ENCODE measurements around the gene JADE3. TPM values are rescaled to one million over a fixed set of nuclear protein-coding genes. Genes with fewer than 3 reads are reported as not detected.
"Not testable (repeated sequence)": the region's sequence is repeated elsewhere in the genome, so short reads cannot be mapped to it uniquely, and the experiment has no call there.

JADE3 gene
- total RNA-seq, 5 donors from 2014 or later (not counting 1 experiment from before 2014, with no cell fraction given) = 0.21 to 1.3 (median 1.0) TPM

DNA sequence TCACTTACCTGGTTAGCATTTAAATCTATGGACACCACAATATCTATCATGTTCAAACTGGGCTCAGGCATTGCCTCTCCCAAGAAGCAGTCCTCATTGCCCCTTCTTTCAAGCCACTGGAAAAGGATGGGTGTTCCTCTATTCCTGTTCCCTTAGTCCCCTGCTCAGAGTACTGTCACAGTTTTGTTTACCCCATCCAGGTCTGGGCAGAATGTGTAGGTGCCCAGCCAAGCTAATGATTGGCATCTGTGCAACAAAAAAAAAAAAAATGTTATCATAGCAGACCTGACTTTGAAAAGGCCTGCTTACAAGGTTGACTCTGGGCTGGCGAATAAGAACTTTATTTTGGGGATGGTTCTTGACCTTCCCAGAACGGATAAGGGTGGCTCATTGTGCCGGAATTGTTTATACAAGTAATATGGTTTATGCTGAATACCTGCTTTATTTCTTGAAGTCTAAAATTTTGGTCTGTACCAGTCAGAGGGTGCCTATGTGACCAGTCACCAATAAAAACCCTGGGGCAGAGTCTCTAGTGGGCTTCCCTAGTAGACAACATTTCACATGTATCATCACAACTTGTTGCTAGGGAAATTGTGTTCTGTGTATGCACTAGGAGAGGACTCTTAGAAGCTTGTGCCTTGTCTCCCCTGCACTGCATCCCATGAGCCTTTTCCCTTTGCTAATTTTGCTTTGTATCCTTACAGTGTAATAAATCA, 47.9 kb downstream of the JADE3 start:
- Mint-ChIP-seq H3K9me3 (no peaks in the 10 kb centered on the region), H3K36me3 (no peaks in the 10 kb centered on the region), H3K27me3 (peaks cover 0 to 14% of the 10 kb centered on the region in 2 donors), H3K4me1 (no peaks in the 10 kb centered on the region), H3K27ac (no peak overlapping the region), H3K4me3 (no peak overlapping the region)
- no peak for DNase-seq
- no peaks in the 10 kb centered on the region for H3K36me3 ChIP-seq (ENCODE audit: control insufficient read depth in 2 of 2, extremely low read depth in 1 of 2, insufficient read depth in 1 of 2, low read length in 1 of 2)
- H3K27ac ChIP-seq (ENCODE audit: low read length) = no peak overlapping the region
- H3K9me3 ChIP-seq = no peaks in the 10 kb centered on the region
- H3K4me3 ChIP-seq (ENCODE audit: control insufficient read depth in 1 of 2, extremely low read depth in 1 of 2, low read length in 1 of 2) = no peak overlapping the region
- CTCF ChIA-PET = no interaction called here
- no peaks in the 10 kb centered on the region for H3K27me3 ChIP-seq (replicated peaks in 1 of 2; ENCODE audit: control insufficient read depth in 2 of 2, extremely low read depth in 1 of 2, insufficient read depth in 2 of 2, low read length in 1 of 2)
- POLR2A ChIA-PET = no interaction called here
- no peaks in the 10 kb centered on the region for H3K4me1 ChIP-seq (ENCODE audit: control insufficient read depth in 1 of 2, extremely low read depth in 1 of 2, insufficient read depth in 2 of 2, low read length in 2 of 2)
- ATAC-seq (replicated peaks in 1 of 4) = no peak
- WGBS (ENCODE audit: insufficient coverage) = no CpG with 5 or more reads among the region's 3 CpGs

GRCh38 chrX:46961097-46961496, 48.9 kb downstream of the JADE3 start:
- H3K9me3 Mint-ChIP-seq = no peaks in the 10 kb centered on the region
- Histone ChIP-seq H3K27ac (ENCODE audit: low read length) (no peak overlapping the region), H3K27me3 (replicated peaks in 1 of 2; ENCODE audit: control insufficient read depth in 2 of 2, extremely low read depth in 1 of 2, insufficient read depth in 2 of 2, low read length in 1 of 2) (no peaks in the 10 kb centered on the region), H3K9me3 (no peaks in the 10 kb centered on the region), H3K4me3 (ENCODE audit: control insufficient read depth in 1 of 2, extremely low read depth in 1 of 2, low read length in 1 of 2) (no peak overlapping the region), H3K4me1 (ENCODE audit: control insufficient read depth in 1 of 2, extremely low read depth in 1 of 2, insufficient read depth in 2 of 2, low read length in 2 of 2) (no peaks in the 10 kb centered on the region), H3K36me3 (ENCODE audit: control insufficient read depth in 2 of 2, extremely low read depth in 1 of 2, insufficient read depth in 1 of 2, low read length in 1 of 2) (no peaks in the 10 kb centered on the region)
- no peak for ATAC-seq (replicated peaks in 1 of 4)
- ChIA-PET POLR2A (no interaction called here), CTCF (no interaction called here)
- WGBS (ENCODE audit: insufficient coverage) = no CpG with 5 or more reads among the region's 3 CpGs
- no peaks in the 10 kb centered on the region for H3K36me3 Mint-ChIP-seq
- no peak for DNase-seq
- H3K4me1 Mint-ChIP-seq = no peaks in the 10 kb centered on the region
- no peak overlapping the region for H3K4me3 Mint-ChIP-seq
- H3K27me3 Mint-ChIP-seq = peaks cover 0 to 17% of the 10 kb centered on the region in 2 donors
- no peak overlapping the region for H3K27ac Mint-ChIP-seq

DNA sequence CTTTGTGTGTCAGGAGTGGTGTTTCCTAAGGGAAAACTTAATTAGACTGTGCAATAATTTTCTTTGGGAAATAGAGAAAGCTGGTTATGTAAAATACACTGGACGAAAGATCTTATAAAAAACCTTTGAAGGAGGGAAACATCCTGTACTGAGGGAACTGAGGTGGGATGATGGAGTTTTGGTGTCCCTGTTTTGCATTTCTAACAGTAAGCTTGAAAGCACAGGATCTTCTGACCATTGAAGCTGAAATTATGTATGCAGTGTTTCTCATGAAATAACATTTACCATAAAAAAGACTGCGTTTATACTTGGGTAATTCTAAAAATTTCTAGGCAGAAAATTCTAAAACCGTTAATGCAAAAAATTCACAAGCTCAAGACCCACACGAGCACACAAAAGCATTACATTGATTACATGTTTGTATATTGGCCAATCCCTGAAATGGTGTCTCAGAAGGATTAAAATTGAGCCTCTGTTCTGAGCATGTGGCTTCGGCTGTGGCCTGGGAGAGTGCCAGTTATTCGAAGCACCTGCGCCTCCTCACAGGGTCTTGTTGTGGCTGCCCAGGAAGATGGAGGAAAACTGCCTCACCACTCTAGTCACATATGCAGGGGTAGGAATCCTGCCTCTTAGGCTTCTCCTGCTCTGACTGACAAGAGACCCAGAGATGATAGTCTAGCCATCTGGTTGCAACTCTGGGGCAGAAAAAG, 49.5 kb downstream of the JADE3 start:
- no peak for ATAC-seq (replicated peaks in 1 of 4)

GRCh38 chrX:46965125-46965758, 53.0 kb downstream of the JADE3 start:
- no peaks in the 10 kb centered on the region for H3K36me3 Mint-ChIP-seq
- H3K4me3 ChIP-seq (ENCODE audit: control insufficient read depth in 1 of 2, extremely low read depth in 1 of 2, low read length in 1 of 2) = no peak overlapping the region
- no CpG with 5 or more reads among the region's 1 CpG for WGBS (ENCODE audit: insufficient coverage)
- H3K27me3 ChIP-seq (replicated peaks in 1 of 2; ENCODE audit: control insufficient read depth in 2 of 2, extremely low read depth in 1 of 2, insufficient read depth in 2 of 2, low read length in 1 of 2) = no peaks in the 10 kb centered on the region
- H3K9me3 Mint-ChIP-seq = no peaks in the 10 kb centered on the region
- ATAC-seq (replicated peaks in 1 of 4) (no peak), DNase-seq (no peak)
- H3K4me1 Mint-ChIP-seq = no peaks in the 10 kb centered on the region
- H3K9me3 ChIP-seq = no peaks in the 10 kb centered on the region
- H3K27ac ChIP-seq (ENCODE audit: low read length) = no peak overlapping the region
- H3K36me3 ChIP-seq (ENCODE audit: control insufficient read depth in 2 of 2, extremely low read depth in 1 of 2, insufficient read depth in 1 of 2, low read length in 1 of 2) = no peaks in the 10 kb centered on the region
- H3K4me3 Mint-ChIP-seq = no peak overlapping the region
- H3K27ac Mint-ChIP-seq = no peak overlapping the region
- ChIA-PET POLR2A (no interaction called here), CTCF (no interaction called here)
- peaks cover 8 to 28% of the 10 kb centered on the region in 2 donors for H3K27me3 Mint-ChIP-seq
- no peaks in the 10 kb centered on the region for H3K4me1 ChIP-seq (ENCODE audit: control insufficient read depth in 1 of 2, extremely low read depth in 1 of 2, insufficient read depth in 2 of 2, low read length in 2 of 2)

More for the DNA sequence above, 49.5 kb downstream of the JADE3 start:
- Histone ChIP-seq H3K4me1 (ENCODE audit: control insufficient read depth in 1 of 2, extremely low read depth in 1 of 2, insufficient read depth in 2 of 2, low read length in 2 of 2) (no peaks in the 10 kb centered on the region), H3K4me3 (ENCODE audit: control insufficient read depth in 1 of 2, extremely low read depth in 1 of 2, low read length in 1 of 2) (no peak overlapping the region), H3K36me3 (ENCODE audit: control insufficient read depth in 2 of 2, extremely low read depth in 1 of 2, insufficient read depth in 1 of 2, low read length in 1 of 2) (no peaks in the 10 kb centered on the region), H3K27ac (ENCODE audit: low read length) (no peak overlapping the region), H3K9me3 (no peaks in the 10 kb centered on the region), H3K27me3 (replicated peaks in 1 of 2; ENCODE audit: control insufficient read depth in 2 of 2, extremely low read depth in 1 of 2, insufficient read depth in 2 of 2, low read length in 1 of 2) (no peaks in the 10 kb centered on the region)
- POLR2A ChIA-PET = no interaction called here
- H3K4me1 Mint-ChIP-seq = no peaks in the 10 kb centered on the region
- 86% methylated on average over 3 of the region's 7 CpGs for WGBS (ENCODE audit: insufficient coverage)
- no peak for DNase-seq
- peaks cover 4 to 23% of the 10 kb centered on the region in 2 donors for H3K27me3 Mint-ChIP-seq
- H3K27ac Mint-ChIP-seq = no peak overlapping the region
- H3K36me3 Mint-ChIP-seq = no peaks in the 10 kb centered on the region
- no peaks in the 10 kb centered on the region for H3K9me3 Mint-ChIP-seq
- CTCF ChIA-PET = no interaction called here
- no peak overlapping the region for H3K4me3 Mint-ChIP-seq

GRCh38 chrX:46967547-46967946, 55.3 kb downstream of the JADE3 start:
- H3K4me3 Mint-ChIP-seq = no peak overlapping the region
- no peak for ATAC-seq (replicated peaks in 1 of 4)
- H3K27ac Mint-ChIP-seq = no peak overlapping the region
- CTCF ChIA-PET = no interaction called here
- Histone ChIP-seq H3K4me3 (ENCODE audit: control insufficient read depth in 1 of 2, extremely low read depth in 1 of 2, low read length in 1 of 2) (no peak overlapping the region), H3K27me3 (replicated peaks in 1 of 2; ENCODE audit: control insufficient read depth in 2 of 2, extremely low read depth in 1 of 2, insufficient read depth in 2 of 2, low read length in 1 of 2) (no peaks in the 10 kb centered on the region), H3K4me1 (ENCODE audit: control insufficient read depth in 1 of 2, extremely low read depth in 1 of 2, insufficient read depth in 2 of 2, low read length in 2 of 2) (no peaks in the 10 kb centered on the region), H3K9me3 (no peaks in the 10 kb centered on the region), H3K36me3 (ENCODE audit: control insufficient read depth in 2 of 2, extremely low read depth in 1 of 2, insufficient read depth in 1 of 2, low read length in 1 of 2) (no peaks in the 10 kb centered on the region), H3K27ac (ENCODE audit: low read length) (no peak overlapping the region)
- no peaks in the 10 kb centered on the region for H3K36me3 Mint-ChIP-seq
- peaks cover 8 to 25% of the 10 kb centered on the region in 2 donors for H3K27me3 Mint-ChIP-seq
- no peaks in the 10 kb centered on the region for H3K9me3 Mint-ChIP-seq
- no peaks in the 10 kb centered on the region for H3K4me1 Mint-ChIP-seq
- WGBS (ENCODE audit: insufficient coverage) = no CpG with 5 or more reads among the region's 4 CpGs
- no peak for DNase-seq
- POLR2A ChIA-PET = no interaction called here

GRCh38 chrX:46977046-46977445, 64.8 kb downstream of the JADE3 start:
- H3K36me3 Mint-ChIP-seq; POLR2A ChIA-PET; DNase-seq; H3K4me1 ChIP-seq (ENCODE audit: control insufficient read depth in 1 of 2, extremely low read depth in 1 of 2, insufficient read depth in 2 of 2, low read length in 2 of 2); H3K9me3 ChIP-seq; H3K27ac Mint-ChIP-seq; H3K27ac ChIP-seq (ENCODE audit: low read length); H3K4me1 Mint-ChIP-seq; H3K27me3 ChIP-seq (replicated peaks in 1 of 2; ENCODE audit: control insufficient read depth in 2 of 2, extremely low read depth in 1 of 2, insufficient read depth in 2 of 2, low read length in 1 of 2); H3K27me3 Mint-ChIP-seq; H3K36me3 ChIP-seq (ENCODE audit: control insufficient read depth in 2 of 2, extremely low read depth in 1 of 2, insufficient read depth in 1 of 2, low read length in 1 of 2); H3K9me3 Mint-ChIP-seq; CTCF ChIA-PET; ATAC-seq (replicated peaks in 1 of 4); H3K4me3 ChIP-seq (ENCODE audit: control insufficient read depth in 1 of 2, extremely low read depth in 1 of 2, low read length in 1 of 2); H3K4me3 Mint-ChIP-seq: not testable (repeated sequence)
- WGBS (ENCODE audit: insufficient coverage) = no CpG with 5 or more reads among the region's 4 CpGs
